H7 (cell line): ENCODE results near the gene TMEM208. TPM values are rescaled to one million over a fixed set of nuclear protein-coding genes. Genes with fewer than 3 reads are reported as not detected.
A peak's percentile ranks its signal among the peaks of the same experiment; 100 is the strongest.

ENCODE experiments used
- DNase-seq: peaks from one replicate; pipeline ENCODE4 v3.0.0; 2012
- H3K27me3 ChIP-seq: 2 replicates; pipeline ENCODE4 v1.6.0; 2011; ENCODE audit warnings: mild to moderate bottlenecking, low read length; ENCODE audit not compliant: control insufficient read depth, insufficient read depth
- H3K36me3 ChIP-seq: replicated peaks from 2 replicates; pipeline ENCODE4 v1.5.1; 2011; ENCODE audit warnings: low read length; ENCODE audit not compliant: control insufficient read depth, insufficient read depth
- H3K4me3 ChIP-seq: 2 replicates; pipeline ENCODE4 v1.5.1; 2011; ENCODE audit warnings: low read depth, mild to moderate bottlenecking, control low read depth, low read length, moderate library complexity; ENCODE audit not compliant: insufficient read depth
- total RNA-seq: library from RNA; depleted of rRNA; stranded (reverse); fragments of >200 nt; shearing (Covaris generic); gene quantifications from 2 replicates; pipeline ENCODE4 v1.2.3, GENCODE V29; 2014

Gene TMEM208
- total RNA-seq, 1 experiment from 2014 or later: 27.3 TPM

GRCh38 chr16:67242138-67242730, 15.3 kb downstream of the TMEM208 start:
- Histone ChIP-seq H3K27me3 (no peaks in the 10 kb centered on the region), H3K36me3 (peaks cover 10% of the 10 kb centered on the region), H3K4me3 (no peak overlapping the region)
- DNase-seq: no peak

- no peak for DNase-seq
- Histone ChIP-seq H3K4me3 (no peak overlapping the region), H3K36me3 (peaks cover 5% of the 10 kb centered on the region), H3K27me3 (peaks cover 9% of the 10 kb centered on the region)
These were observed 16.6 kb downstream of the TMEM208 start for GRCh38 chr16:67243481-67243880.

- DNase-seq: no peak
- H3K4me3 ChIP-seq: no peak overlapping the region
- peaks cover under 1% of the 10 kb centered on the region for H3K36me3 ChIP-seq
- H3K27me3 ChIP-seq: peaks cover 19% of the 10 kb centered on the region
These were observed 17.7 kb downstream of the TMEM208 start for GRCh38 chr16:67244387-67245185.

GRCh38 chr16:67245186-67245585, 18.3 kb downstream of the TMEM208 start:
- Histone ChIP-seq H3K4me3 (no peak overlapping the region), H3K36me3 (no peaks in the 10 kb centered on the region; the same call in 1 of the 2 replicates), H3K27me3 (peaks cover 25% of the 10 kb centered on the region)
- no peak for DNase-seq

GRCh38 chr16:67245674-67246080, 18.7 kb downstream of the TMEM208 start:
- no peak for DNase-seq
- Histone ChIP-seq H3K36me3 (no peaks in the 10 kb centered on the region; the same call in 1 of the 2 replicates), H3K27me3 (peaks cover 28% of the 10 kb centered on the region), H3K4me3 (peak overlapping the region; percentile 99)

GRCh38 chr16:67246081-67246755, 19.3 kb downstream of the TMEM208 start:
- Histone ChIP-seq H3K4me3 (peak overlapping the region; percentile 99), H3K36me3 (no peaks in the 10 kb centered on the region; the same call in 1 of the 2 replicates), H3K27me3 (peaks cover 28% of the 10 kb centered on the region)
- DNase-seq: peak; percentile 93

GRCh38 chr16:67246756-67247191, 19.8 kb downstream of the TMEM208 start:
- no peaks in the 10 kb centered on the region; the same call in 1 of the 2 replicates for H3K36me3 ChIP-seq
- peak; percentile 97 for DNase-seq
- H3K27me3 ChIP-seq: peaks cover 28% of the 10 kb centered on the region
- peak overlapping the region; percentile 99 for H3K4me3 ChIP-seq

GRCh38 chr16:67247192-67248072, 20.5 kb downstream of the TMEM208 start, which contains the start of gene FHOD1:
TSS of gene FHOD1 (minus strand) at chr16:67247481. CDS start at chr16:67247410, 71 bp downstream.
- H3K4me3 ChIP-seq: peak within 1 kb of the TSS; percentile 99
- H3K27me3 ChIP-seq: peaks cover 28% of the 10 kb centered on the region
- DNase-seq: peak; percentile 97
- H3K36me3 ChIP-seq: no peaks in the 10 kb centered on the region; the same call in none of the 2 replicates

GRCh38 chr16:67248073-67248400, 21.1 kb downstream of the TMEM208 start:
- Histone ChIP-seq H3K4me3 (peak overlapping the region; percentile 67), H3K27me3 (peaks cover 28% of the 10 kb centered on the region), H3K36me3 (peaks cover 2% of the 10 kb centered on the region)
- DNase-seq: no peak

- Histone ChIP-seq H3K4me3 (peak within 1 kb of the TSS; percentile 67), H3K27me3 (peaks cover 28% of the 10 kb centered on the region), H3K36me3 (peaks cover 2% of the 10 kb centered on the region)
- DNase-seq: peak; percentile 84
These were observed 21.7 kb downstream of the TMEM208 start, which contains the start of gene SLC9A5 for GRCh38 chr16:67248401-67249177. TSS of gene SLC9A5 (plus strand) at chr16:67248979. CDS start at chr16:67249015, 36 bp downstream.

- Histone ChIP-seq H3K27me3 (peaks cover 28% of the 10 kb centered on the region), H3K4me3 (peak overlapping the region; percentile 67), H3K36me3 (peaks cover 2% of the 10 kb centered on the region; the same call in 1 of the 2 replicates)
- DNase-seq: no peak
These were observed 22.5 kb downstream of the TMEM208 start for GRCh38 chr16:67249178-67250044.

- no peak overlapping the region for H3K4me3 ChIP-seq
These were observed 23.1 kb downstream of the TMEM208 start for GRCh38 chr16:67250045-67250327.

More at GRCh38 chr16:67250045-67250327, 23.1 kb downstream of the TMEM208 start:
- H3K36me3 ChIP-seq: peaks cover 2% of the 10 kb centered on the region; the same call in 1 of the 2 replicates
- peaks cover 28% of the 10 kb centered on the region for H3K27me3 ChIP-seq
- no peak for DNase-seq
